ENCODE data around the gene VDAC1.
"Not testable (repeated sequence)": the region's sequence is repeated elsewhere in the genome, so short reads cannot be mapped to it uniquely, and the experiment has no call there.

Gene VDAC1

GRCh38 chr5:133968204-133968980 lies 36.4 kb downstream of the VDAC1 start, which contains the start of gene C5orf15:
C5orf15 (minus strand) TSS chr5:133968625; CDS start chr5:133968584, 41 bp downstream.
- DNase-seq (ENCODE audit: low read depth, low spot score), result peak; percentile 94

GRCh38 chr5:133967698-133968203 lies 37.0 kb downstream of the VDAC1 start:
- DNase-seq (ENCODE audit: low read depth, low spot score), result no peak

GRCh38 chr5:133967124-133967523 lies 37.7 kb downstream of the VDAC1 start:
- no peak for DNase-seq (ENCODE audit: low read depth, low spot score)

- no peak for DNase-seq (ENCODE audit: low read depth, low spot score)
Observed at GRCh38 chr5:133966090-133966489, 38.7 kb downstream of the VDAC1 start.

GRCh38 chr5:133963493-133964128 lies 41.2 kb downstream of the VDAC1 start:
- DNase-seq (ENCODE audit: low read depth, low spot score), result no peak

GRCh38 chr5:133962801-133963476 lies 41.8 kb downstream of the VDAC1 start:
- DNase-seq (ENCODE audit: low read depth, low spot score), result no peak

- no peak for DNase-seq (ENCODE audit: low read depth, low spot score)
Observed at GRCh38 chr5:133962131-133962530, 42.6 kb downstream of the VDAC1 start.

- DNase-seq (ENCODE audit: low read depth, low spot score), result no peak
Observed at GRCh38 chr5:133959643-133960042, 45.1 kb downstream of the VDAC1 start.

- DNase-seq (ENCODE audit: low read depth, low spot score), result no peak
Observed at GRCh38 chr5:133957591-133957990, 47.2 kb downstream of the VDAC1 start.

- DNase-seq (ENCODE audit: low read depth, low spot score), result no peak
Observed at GRCh38 chr5:133957080-133957479, 47.7 kb downstream of the VDAC1 start.

GRCh38 chr5:133956196-133956595 lies 48.6 kb downstream of the VDAC1 start:
- not testable (repeated sequence) for DNase-seq (ENCODE audit: low read depth, low spot score)

- no peak for DNase-seq (ENCODE audit: low read depth, low spot score)
Observed at GRCh38 chr5:133953568-133954145, 51.1 kb downstream of the VDAC1 start.

GRCh38 chr5:133952729-133953567 lies 51.8 kb downstream of the VDAC1 start:
- DNase-seq (ENCODE audit: low read depth, low spot score), result peak; percentile 64

GRCh38 chr5:133950821-133951612 lies 53.8 kb downstream of the VDAC1 start:
- DNase-seq (ENCODE audit: low read depth, low spot score), result no peak

GRCh38 chr5:133948721-133949120 lies 56.1 kb downstream of the VDAC1 start:
- DNase-seq (ENCODE audit: low read depth, low spot score), result no peak

- DNase-seq (ENCODE audit: low read depth, low spot score), result no peak
Observed at GRCh38 chr5:133947431-133947841, 57.3 kb downstream of the VDAC1 start.

- DNase-seq (ENCODE audit: low read depth, low spot score), result no peak
Observed at GRCh38 chr5:133945568-133945967, 59.2 kb downstream of the VDAC1 start.

GRCh38 chr5:133944263-133945185 lies 60.3 kb downstream of the VDAC1 start:
- DNase-seq (ENCODE audit: low read depth, low spot score), result no peak

GRCh38 chr5:133943475-133943817 lies 61.3 kb downstream of the VDAC1 start:
- no peak for DNase-seq (ENCODE audit: low read depth, low spot score)

Data from smooth muscle cell of the brain vasculature (primary cell).